Keratinocyte (primary cell): ENCODE results near the gene NLK. TPM values are rescaled to one million over a fixed set of nuclear protein-coding genes. Genes with fewer than 3 reads are reported as not detected.

Experiments used
- DNase-seq: peaks from one replicate; pipeline ENCODE4 v3.0.0-alpha.2; 2011; ENCODE audit warnings: low read depth, missing footprints, low spot score
- FAIRE-seq: peaks from 2 replicates; lab custom pipeline; 2011; peaks lifted over from hg19 to GRCh38; lab: Jason Lieb, UNC
- H2AFZ ChIP-seq: 2 replicates; pipeline ENCODE4 v1.6.0; 2012; ENCODE audit warnings: low read length, control low read depth, inconsistent platforms; ENCODE audit not compliant: control insufficient read depth
- H3K27ac ChIP-seq: 2 replicates; pipeline ENCODE4 v1.5.1; 2011; ENCODE audit warnings: low read length; ENCODE audit not compliant: control insufficient read depth, insufficient read depth
- H3K27me3 ChIP-seq: 3 replicates; pipeline ENCODE4 v1.6.0; 2011; ENCODE audit warnings: low read length; ENCODE audit not compliant: control insufficient read depth, insufficient read depth; ENCODE audit errors: extremely low read depth
- H3K36me3 ChIP-seq, 2 experiments: 2 replicates in 1 of 2; 3 replicates in 1 of 2; pipeline ENCODE4 v1.5.1; 2011; ENCODE audit warnings: low read length in 2 of 2, mild to moderate bottlenecking in 1 of 2; ENCODE audit not compliant: control insufficient read depth in 2 of 2, insufficient read depth in 2 of 2; ENCODE audit errors: extremely low read depth in 1 of 2
- H3K4me1 ChIP-seq: 3 replicates; pipeline ENCODE4 v1.5.1; 2011; ENCODE audit warnings: low read length; ENCODE audit not compliant: control insufficient read depth, insufficient read depth; ENCODE audit errors: extremely low read depth
- H3K4me2 ChIP-seq: 3 replicates; pipeline ENCODE4 v1.6.0; 2011; ENCODE audit warnings: low read depth, low read length; ENCODE audit not compliant: control insufficient read depth, insufficient read depth; ENCODE audit errors: extremely low read depth
- H3K4me3 ChIP-seq, 3 experiments: fragments of 200-600 bp in 1 of 3; sonication (generic) in 1 of 3; 2 replicates in 2 of 3; 3 replicates in 1 of 3; pipeline ENCODE4 v1.5.1; 2011 to 2016; ENCODE audit warnings: low read length in 3 of 3, mild to moderate bottlenecking in 3 of 3, control low read depth in 2 of 3, inconsistent platforms in 1 of 3, low read depth in 1 of 3, mixed read lengths in 1 of 3, mixed run types in 1 of 3, moderate library complexity in 1 of 3; ENCODE audit not compliant: control insufficient read depth in 2 of 3, insufficient read depth in 2 of 3; ENCODE audit errors: extremely low read depth in 1 of 3
- H3K79me2 ChIP-seq: 2 replicates; pipeline ENCODE4 v1.6.0; 2012; ENCODE audit warnings: low read length; ENCODE audit not compliant: control insufficient read depth, insufficient read depth
- H3K9ac ChIP-seq: 3 replicates; pipeline ENCODE4 v1.6.0; 2011; ENCODE audit warnings: low read length; ENCODE audit not compliant: control insufficient read depth, insufficient read depth; ENCODE audit errors: extremely low read depth
- H3K9me1 ChIP-seq: 3 replicates; pipeline ENCODE4 v1.6.0; 2011; ENCODE audit warnings: low read length; ENCODE audit not compliant: control insufficient read depth, insufficient read depth; ENCODE audit errors: extremely low read depth
- H3K9me3 ChIP-seq: 2 replicates; pipeline ENCODE4 v1.5.1; 2012; ENCODE audit warnings: low read depth, low read length; ENCODE audit not compliant: control insufficient read depth
- H4K20me1 ChIP-seq: 3 replicates; pipeline ENCODE4 v1.6.0; 2011; ENCODE audit warnings: low read length; ENCODE audit not compliant: control insufficient read depth, insufficient read depth; ENCODE audit errors: extremely low read depth
- CTCF ChIP-seq, 3 experiments: IDR thresholded peaks in 1 of 3; conservative IDR thresholded peaks in 1 of 3; optimal IDR thresholded peaks in 1 of 3; 2 replicates in 2 of 3; 3 replicates in 1 of 3; pipeline versions ENCODE3 to v1.5.1; 2011; ENCODE audit warnings: low read length in 3 of 3, mild to moderate bottlenecking in 3 of 3, moderate library complexity in 2 of 3, control low read depth in 1 of 3, inconsistent platforms in 1 of 3; ENCODE audit not compliant: insufficient read depth in 2 of 3; ENCODE audit errors: extremely low read depth in 1 of 3
- EZH2 ChIP-seq: IDR thresholded peaks from one replicate; pipeline ENCODE4 v1.6.1; 2012; ENCODE audit warnings: inconsistent platforms, mild to moderate bottlenecking, low read length, moderate library complexity
- dilution Hi-C: fragments of 300-500 bp; cut with MboI; formaldehyde crosslinking; loops from one replicate; pipeline ENCODE4 v1.7.0; 2020; ENCODE audit warnings: low sequenced_read_pairs; ENCODE audit not compliant: extremely low pct_ligation_motif_present
- polyA plus RNA-seq, 5 experiments: library from polyadenylated mRNA; depleted of rRNA in 3 of 5; stranded (reverse) in 3 of 5; stranded (forward) in 1 of 5; unstranded in 1 of 5; fragments of >200 nt; gene quantifications; 1 replicate in 1 of 5; 2 replicates in 3 of 5; 3 replicates in 1 of 5; pipeline versions ENCODE4 v1.2.1 to v1.2.3, GENCODE V29; 2011 to 2012; ENCODE audit warnings: missing spikeins in 2 of 5, low read depth in 1 of 5, low replicate concordance in 1 of 5

The NLK gene
- polyA plus RNA-seq, 1 donor (not counting 4 experiments of a cell fraction or from before 2014, with no cell fraction given), result 20.9 TPM

GRCh38 chr17:28041844-28042656 is 427 bp upstream of the NLK start:
- Histone ChIP-seq H3K9me1 (peaks cover 2% of the 10 kb centered on the region), H3K4me1 (peaks cover 23% of the 10 kb centered on the region), H3K27ac (peak overlapping the region; percentile 41), H3K9ac (peak overlapping the region; percentile 70), H3K27me3 (no peaks in the 10 kb centered on the region), H3K4me3 (peak overlapping the region; percentile 72 to 91 (median 73)), H3K9me3 (no peaks in the 10 kb centered on the region), H4K20me1 (peaks cover 2% of the 10 kb centered on the region), H2AFZ (no peak overlapping the region), H3K4me2 (peak overlapping the region; percentile 63), H3K36me3 (peaks cover 3 to 12% of the 10 kb centered on the region in 2 experiments), H3K79me2 (peaks cover 50% of the 10 kb centered on the region)
- dilution Hi-C loops, result no loop called here
- FAIRE-seq, result no peak
- no peak for DNase-seq
- TF ChIP-seq EZH2, result no peak
- no peak for TF ChIP-seq CTCF (optimal IDR thresholded peaks at IDR 0.05 in 1 of 3, IDR thresholded peaks at IDR 0.05 in 1 of 3, conservative IDR thresholded peaks at IDR 0.05 in 1 of 3; ENCODE audit: extremely low read depth in 1 of 3, insufficient read depth in 2 of 3, low read length in 3 of 3)

DNA sequence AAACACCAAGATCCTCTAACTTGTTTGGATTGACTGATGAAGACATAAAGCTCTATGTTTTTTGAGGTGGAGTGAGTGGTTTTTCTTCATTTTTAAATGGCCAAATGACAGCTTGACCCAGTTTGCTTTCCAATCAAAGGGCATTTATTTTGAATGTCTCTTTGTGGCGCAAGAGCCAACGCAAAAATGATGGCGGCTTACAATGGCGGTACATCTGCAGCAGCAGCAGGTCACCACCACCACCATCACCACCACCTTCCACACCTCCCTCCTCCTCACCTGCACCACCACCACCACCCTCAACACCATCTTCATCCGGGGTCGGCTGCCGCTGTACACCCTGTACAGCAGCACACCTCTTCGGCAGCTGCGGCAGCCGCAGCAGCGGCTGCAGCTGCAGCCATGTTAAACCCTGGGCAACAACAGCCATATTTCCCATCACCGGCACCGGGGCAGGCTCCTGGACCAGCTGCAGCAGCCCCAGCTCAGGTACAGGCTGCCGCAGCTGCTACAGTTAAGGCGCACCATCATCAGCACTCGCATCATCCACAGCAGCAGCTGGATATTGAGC is 329 bp downstream of the NLK start:
- H3K27me3 ChIP-seq, result no peaks in the 10 kb centered on the region
- H3K79me2 ChIP-seq, result peaks cover 57% of the 10 kb centered on the region
- peak overlapping the region; percentile 63 for H3K4me2 ChIP-seq
- peaks cover 2% of the 10 kb centered on the region for H4K20me1 ChIP-seq
- peak overlapping the region; percentile 70 for H3K9ac ChIP-seq
- dilution Hi-C loops, result no loop called here
- no peak overlapping the region for H3K27ac ChIP-seq
- DNase-seq (no peak), FAIRE-seq (no peak)
- peaks cover 3 to 12% of the 10 kb centered on the region in 2 experiments for H3K36me3 ChIP-seq
- peak overlapping the region; percentile 72 to 91 (median 73) for H3K4me3 ChIP-seq
- no peaks in the 10 kb centered on the region for H3K9me3 ChIP-seq
- peaks cover 2% of the 10 kb centered on the region for H3K9me1 ChIP-seq
- H3K4me1 ChIP-seq, result peaks cover 23% of the 10 kb centered on the region
- TF ChIP-seq EZH2 (no peak), CTCF (optimal IDR thresholded peaks at IDR 0.05 in 1 of 3, IDR thresholded peaks at IDR 0.05 in 1 of 3, conservative IDR thresholded peaks at IDR 0.05 in 1 of 3; ENCODE audit: extremely low read depth in 1 of 3, insufficient read depth in 2 of 3, low read length in 3 of 3) (no peak)
- no peak overlapping the region for H2AFZ ChIP-seq
